Activated naive CD4-positive, alpha-beta T cell treated with anti-CD3 and anti-CD28 coated beads, Interleukin-2, amount 50 U/mL, for 24 hours (primary cell): ENCODE measurements around the gene KRT6C.

ENCODE experiments used
- H3K27ac Mint-ChIP-seq: one replicate; pipeline ENCODE4 v1.8.0; 2021; ENCODE audit warnings: mild to moderate bottlenecking, mixed read lengths
- H3K27me3 Mint-ChIP-seq: one replicate; pipeline ENCODE4 v1.8.0; 2021; ENCODE audit warnings: mixed read lengths
- H3K36me3 Mint-ChIP-seq: one replicate; pipeline ENCODE4 v1.8.0; 2021; ENCODE audit warnings: mixed read lengths
- H3K4me1 Mint-ChIP-seq: one replicate; pipeline ENCODE4 v1.8.0; 2021; ENCODE audit warnings: mixed read lengths
- H3K4me3 Mint-ChIP-seq: one replicate; pipeline ENCODE4 v1.8.0; 2021; ENCODE audit warnings: mild to moderate bottlenecking, mixed read lengths
- H3K9me3 Mint-ChIP-seq: one replicate; pipeline ENCODE4 v1.8.0; 2021; ENCODE audit warnings: mixed read lengths

The KRT6C gene

GRCh38 chr12:52473768-52474167 is at the start of gene KRT6C:
TSS of gene KRT6C (minus strand) at chr12:52473805. CDS start at chr12:52473737, 68 bp downstream.
- Mint-ChIP-seq H3K36me3 (no peaks in the 10 kb centered on the region), H3K27ac (no peak within 1 kb of the TSS), H3K4me3 (no peak within 1 kb of the TSS), H3K27me3 (peaks cover 4% of the 10 kb centered on the region), H3K4me1 (no peaks in the 10 kb centered on the region), H3K9me3 (no peaks in the 10 kb centered on the region)

DNA sequence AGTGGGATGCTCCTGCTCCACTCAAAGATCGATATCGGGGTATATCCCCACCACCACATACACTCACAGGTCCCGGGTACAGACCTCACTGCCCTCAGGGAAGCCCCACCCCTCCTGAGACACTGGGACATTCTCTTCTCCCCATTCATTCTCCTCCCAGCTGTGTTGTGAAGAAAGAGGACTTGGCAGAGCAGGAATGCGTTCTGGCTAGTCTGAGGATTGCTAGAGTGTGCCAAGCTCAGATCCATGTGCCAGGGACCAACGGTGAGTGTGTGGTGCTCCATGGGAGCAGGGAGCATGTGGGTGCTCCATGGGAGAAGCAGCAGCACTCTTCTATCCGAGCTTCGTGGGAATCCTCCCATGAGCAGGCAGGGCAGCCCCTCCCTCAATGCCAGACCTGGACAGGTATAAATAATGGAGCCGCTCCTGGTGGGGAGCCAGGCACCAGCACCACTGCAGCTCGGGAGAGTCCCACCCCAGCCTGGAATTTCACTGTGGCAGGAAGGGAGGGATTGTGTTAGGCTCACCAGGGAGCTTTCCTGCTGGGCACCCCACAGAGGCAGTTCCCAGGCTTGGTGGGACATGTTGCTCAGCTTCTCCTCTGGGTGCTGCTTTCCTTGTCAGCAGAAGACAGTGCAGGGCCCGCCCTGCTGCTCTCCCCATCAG is 48.9 kb upstream of the KRT6C start:
- H3K27me3 Mint-ChIP-seq, result no peaks in the 10 kb centered on the region
- H3K4me1 Mint-ChIP-seq, result peaks cover 5% of the 10 kb centered on the region
- H3K4me3 Mint-ChIP-seq, result no peak overlapping the region
- no peaks in the 10 kb centered on the region for H3K36me3 Mint-ChIP-seq
- no peaks in the 10 kb centered on the region for H3K9me3 Mint-ChIP-seq
- no peak overlapping the region for H3K27ac Mint-ChIP-seq

- H3K4me3 Mint-ChIP-seq, result no peak overlapping the region
- no peak overlapping the region for H3K27ac Mint-ChIP-seq
- H3K27me3 Mint-ChIP-seq, result no peaks in the 10 kb centered on the region
- peaks cover 3% of the 10 kb centered on the region for H3K4me1 Mint-ChIP-seq
- no peaks in the 10 kb centered on the region for H3K9me3 Mint-ChIP-seq
- no peaks in the 10 kb centered on the region for H3K36me3 Mint-ChIP-seq
Observed at GRCh38 chr12:52521568-52522266, 48.1 kb upstream of the KRT6C start.

- Mint-ChIP-seq H3K36me3 (no peaks in the 10 kb centered on the region), H3K27me3 (no peaks in the 10 kb centered on the region), H3K9me3 (no peaks in the 10 kb centered on the region), H3K4me1 (no peaks in the 10 kb centered on the region), H3K27ac (no peak overlapping the region), H3K4me3 (no peak overlapping the region)
Observed at GRCh38 chr12:52521175-52521567, 47.6 kb upstream of the KRT6C start.

- Mint-ChIP-seq H3K36me3 (no peaks in the 10 kb centered on the region), H3K27ac (no peak within 1 kb of the TSS), H3K9me3 (no peaks in the 10 kb centered on the region), H3K27me3 (no peaks in the 10 kb centered on the region), H3K4me3 (no peak within 1 kb of the TSS), H3K4me1 (no peaks in the 10 kb centered on the region)
Observed at GRCh38 chr12:52519826-52520662, 46.4 kb upstream of the KRT6C start, which contains the start of gene KRT5. TSS of gene KRT5 (minus strand) at chr12:52520394. CDS start at chr12:52520296, 98 bp downstream.

DNA sequence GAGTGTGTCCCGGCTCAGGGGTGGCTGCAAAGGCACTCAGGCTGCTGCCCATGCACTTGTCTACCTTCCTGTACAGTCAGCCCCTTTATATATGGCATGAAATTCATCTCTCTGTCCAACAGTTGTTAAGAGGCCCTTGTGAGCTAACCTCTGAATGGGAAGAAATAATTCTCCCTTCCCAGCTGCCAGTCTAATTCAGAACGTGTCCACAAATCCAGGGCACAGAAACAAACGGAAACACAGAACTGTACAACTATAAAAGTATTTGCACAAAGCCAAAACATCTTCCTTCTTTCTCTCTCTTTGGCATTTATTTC is 45.7 kb upstream of the KRT6C start:
- Mint-ChIP-seq H3K9me3 (no peaks in the 10 kb centered on the region), H3K27ac (no peak overlapping the region), H3K4me1 (no peaks in the 10 kb centered on the region), H3K27me3 (no peaks in the 10 kb centered on the region), H3K36me3 (no peaks in the 10 kb centered on the region), H3K4me3 (no peak overlapping the region)

- Mint-ChIP-seq H3K4me3 (no peak overlapping the region), H3K4me1 (no peaks in the 10 kb centered on the region), H3K9me3 (no peaks in the 10 kb centered on the region), H3K27ac (no peak overlapping the region), H3K36me3 (no peaks in the 10 kb centered on the region), H3K27me3 (no peaks in the 10 kb centered on the region)
Observed at GRCh38 chr12:52518574-52519386, 45.2 kb upstream of the KRT6C start.

GRCh38 chr12:52517888-52518287 is 44.3 kb upstream of the KRT6C start:
- H3K27ac Mint-ChIP-seq, result no peak overlapping the region
- H3K4me1 Mint-ChIP-seq, result no peaks in the 10 kb centered on the region
- no peaks in the 10 kb centered on the region for H3K27me3 Mint-ChIP-seq
- H3K36me3 Mint-ChIP-seq, result no peaks in the 10 kb centered on the region
- no peak overlapping the region for H3K4me3 Mint-ChIP-seq
- no peaks in the 10 kb centered on the region for H3K9me3 Mint-ChIP-seq

DNA sequence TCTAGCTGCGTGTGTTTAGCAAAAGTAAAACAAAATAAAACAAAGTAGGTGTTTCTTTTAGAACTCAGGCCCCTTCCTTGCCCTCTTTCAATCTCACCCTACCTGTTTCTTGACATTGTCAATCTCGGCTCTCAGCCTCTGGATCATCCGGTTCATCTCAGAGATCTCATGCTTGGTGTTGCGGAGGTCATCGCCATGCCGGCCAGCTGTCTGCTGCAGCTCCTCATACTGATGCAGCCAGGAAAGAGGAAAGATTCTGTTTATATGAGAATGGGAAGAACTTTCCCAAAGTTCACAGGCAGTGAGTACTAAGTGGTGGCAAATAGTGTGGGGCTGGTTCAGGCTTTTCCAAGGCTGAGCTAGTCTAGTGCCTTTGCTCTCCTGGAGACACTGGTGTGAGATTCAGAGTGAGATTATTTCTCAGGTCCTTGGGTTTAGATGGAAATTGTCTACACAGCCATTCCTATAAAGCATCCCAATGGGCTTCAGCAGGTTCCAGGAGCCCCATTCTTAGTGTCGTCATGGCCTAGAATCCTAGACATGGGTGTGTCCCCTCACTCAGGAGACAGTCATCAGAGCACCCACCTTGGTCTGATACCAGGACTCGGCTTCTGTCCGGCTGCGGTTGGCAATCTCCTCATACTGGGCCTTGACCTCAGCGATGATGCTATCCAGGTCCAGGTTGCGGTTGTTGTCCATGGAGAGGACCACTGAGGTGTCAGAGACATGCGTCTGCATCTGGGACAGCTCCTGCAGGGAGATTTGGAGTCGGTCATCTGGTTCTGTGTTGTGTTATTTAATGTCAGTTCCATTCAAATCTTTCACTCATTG is 43.6 kb upstream of the KRT6C start:
- Mint-ChIP-seq H3K4me3 (no peak overlapping the region), H3K4me1 (no peaks in the 10 kb centered on the region), H3K27ac (no peak overlapping the region), H3K36me3 (no peaks in the 10 kb centered on the region), H3K9me3 (no peaks in the 10 kb centered on the region), H3K27me3 (no peaks in the 10 kb centered on the region)

DNA sequence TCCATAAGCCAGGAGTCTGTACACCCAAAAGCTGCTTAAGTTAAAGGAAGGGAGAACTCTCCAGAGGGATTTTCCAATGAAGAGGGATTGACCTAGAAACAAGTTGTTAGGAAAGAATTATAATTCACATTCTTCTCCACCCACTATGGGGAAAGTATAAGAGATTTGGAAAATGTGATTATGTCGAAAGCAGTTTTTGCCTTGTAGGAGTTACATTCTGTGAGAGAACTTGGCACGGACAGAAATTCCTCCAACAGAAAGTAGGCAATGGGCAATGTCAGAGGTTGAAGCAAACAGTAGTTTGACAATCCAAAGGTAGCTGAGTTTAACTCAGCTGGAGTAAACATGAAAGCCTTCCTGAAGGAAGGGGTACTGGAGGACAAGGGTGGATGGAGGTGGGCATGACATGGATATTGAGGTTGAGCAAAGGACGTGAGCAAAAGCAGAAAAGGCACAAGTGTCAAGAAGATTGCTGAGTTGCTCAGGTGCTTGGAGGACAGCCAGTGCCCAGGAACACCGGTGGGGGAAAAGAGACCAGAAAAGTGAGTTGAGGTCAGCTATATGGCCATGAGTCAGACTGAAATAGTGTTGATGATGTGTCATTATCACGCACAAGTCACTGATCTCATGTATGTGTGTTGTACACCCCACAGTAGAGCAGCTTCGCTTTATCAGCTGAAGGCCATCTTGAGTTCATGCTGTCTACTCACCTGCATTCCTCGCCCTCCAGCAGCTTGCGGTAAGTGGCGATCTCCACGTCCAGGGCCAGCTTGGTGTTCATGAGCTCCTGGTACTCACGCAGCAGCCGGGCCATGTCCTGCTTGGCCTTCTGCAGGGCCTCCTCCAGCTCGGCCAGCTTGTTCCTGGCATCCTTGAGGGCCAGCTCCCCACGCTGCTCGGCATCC is 42.6 kb upstream of the KRT6C start:
- Mint-ChIP-seq H3K9me3 (peaks cover 3% of the 10 kb centered on the region), H3K4me1 (no peaks in the 10 kb centered on the region), H3K4me3 (no peak overlapping the region), H3K27ac (no peak overlapping the region), H3K27me3 (no peaks in the 10 kb centered on the region), H3K36me3 (peaks cover 2% of the 10 kb centered on the region)

DNA sequence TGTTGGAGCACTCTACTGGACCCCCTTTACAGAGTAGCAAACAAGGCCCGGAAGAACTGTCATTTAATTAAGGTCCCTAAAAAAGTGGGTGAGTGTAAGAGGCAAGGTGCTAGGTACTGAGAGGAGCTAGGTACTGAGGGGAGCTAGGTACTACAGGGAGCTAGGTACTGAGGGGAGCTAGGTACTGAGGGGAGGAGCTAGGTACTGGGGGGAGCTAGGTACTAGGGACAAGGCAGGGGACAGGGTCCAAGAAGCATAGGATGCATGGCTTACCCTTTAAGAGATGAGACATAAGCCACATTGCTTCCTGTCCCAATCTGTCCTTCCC is 41.7 kb upstream of the KRT6C start:
- Mint-ChIP-seq H3K9me3 (peaks cover 5% of the 10 kb centered on the region), H3K27me3 (peaks cover 1% of the 10 kb centered on the region), H3K4me3 (no peak overlapping the region), H3K27ac (no peak overlapping the region), H3K4me1 (no peaks in the 10 kb centered on the region), H3K36me3 (peaks cover 3% of the 10 kb centered on the region)

GRCh38 chr12:52514471-52515318 is 41.1 kb upstream of the KRT6C start:
- Mint-ChIP-seq H3K27me3 (peaks cover 5% of the 10 kb centered on the region), H3K4me1 (no peaks in the 10 kb centered on the region), H3K9me3 (peaks cover 5% of the 10 kb centered on the region), H3K27ac (no peak overlapping the region), H3K36me3 (peaks cover 4% of the 10 kb centered on the region), H3K4me3 (no peak overlapping the region)

GRCh38 chr12:52513736-52514135 is 40.1 kb upstream of the KRT6C start:
- peaks cover 4% of the 10 kb centered on the region for H3K36me3 Mint-ChIP-seq
- H3K27ac Mint-ChIP-seq, result no peak overlapping the region

More at GRCh38 chr12:52513736-52514135, 40.1 kb upstream of the KRT6C start:
- Mint-ChIP-seq H3K4me1 (no peaks in the 10 kb centered on the region), H3K9me3 (peaks cover 5% of the 10 kb centered on the region), H3K27me3 (peaks cover 7% of the 10 kb centered on the region), H3K4me3 (no peak overlapping the region)
